GM23338 (cell line): ENCODE measurements around the gene CD93. TPM values are rescaled to one million over a fixed set of nuclear protein-coding genes. Genes with fewer than 3 reads are reported as not detected.

ENCODE experiments used
- ATAC-seq: fragments of 200-7000 bp; cut with Tn5 transposase; 3 replicates; pipeline ENCODE4 v1.9.1; 2020
- DNase-seq: peaks from one replicate; pipeline ENCODE4 v3.0.0-alpha.2; 2015; ENCODE audit warnings: low spot score
- H2AFZ ChIP-seq: fragments of 200-600 bp; sonication (generic); 2 replicates; pipeline ENCODE4 v1.8.0; 2016; ENCODE audit warnings: antibody characterized with exemption, mild to moderate bottlenecking, moderate library complexity
- H3F3A ChIP-seq: fragments of 200-600 bp; sonication (generic); replicated peaks from 2 replicates; pipeline ENCODE4 v1.8.0; 2017; ENCODE audit warnings: antibody characterized with exemption, mixed run types, low read depth
- H3K27ac ChIP-seq: fragments of 200-600 bp; sonication (generic); 2 replicates; pipeline ENCODE4 v1.6.1; 2016; ENCODE audit warnings: low read depth
- H3K27me3 ChIP-seq: fragments of 200-600 bp; sonication (generic); 2 replicates; pipeline ENCODE4 v1.8.0; 2016; ENCODE audit warnings: mild to moderate bottlenecking, mixed run types, moderate library complexity; ENCODE audit not compliant: insufficient read depth
- H3K36me3 ChIP-seq: fragments of 200-600 bp; sonication (generic); 2 replicates; pipeline ENCODE4 v1.8.0; 2016; ENCODE audit warnings: mild to moderate bottlenecking; ENCODE audit not compliant: insufficient read depth
- H3K4me1 ChIP-seq: fragments of 200-600 bp; sonication (generic); 2 replicates; pipeline ENCODE4 v1.8.0; 2016; ENCODE audit warnings: mild to moderate bottlenecking, moderate library complexity; ENCODE audit not compliant: insufficient read depth
- H3K4me2 ChIP-seq: fragments of 200-600 bp; sonication (generic); 2 replicates; pipeline ENCODE4 v1.7.1; 2017; ENCODE audit warnings: mixed run types
- H3K4me3 ChIP-seq: fragments of 200-600 bp; sonication (generic); 2 replicates; pipeline ENCODE4 v1.6.1; 2016; ENCODE audit warnings: mixed run types
- H3K79me2 ChIP-seq: fragments of 200-600 bp; sonication (generic); replicated peaks from 2 replicates; pipeline ENCODE4 v1.8.0; 2017; ENCODE audit warnings: mild to moderate bottlenecking; ENCODE audit not compliant: insufficient read depth
- H3K9me2 ChIP-seq: fragments of 200-600 bp; sonication (generic); 2 replicates; pipeline ENCODE4 v1.8.0; 2017; ENCODE audit not compliant: insufficient read depth
- H4K20me1 ChIP-seq: fragments of 200-600 bp; sonication (generic); replicated peaks from 2 replicates; pipeline ENCODE4 v1.8.0; 2017; ENCODE audit warnings: mild to moderate bottlenecking; ENCODE audit not compliant: insufficient read depth
- H3K27ac Mint-ChIP-seq: 2 replicates; pipeline ENCODE4 v1.8.0; 2020; ENCODE audit warnings: inconsistent platforms, mild to moderate bottlenecking, moderate library complexity, mixed read lengths
- H3K27me3 Mint-ChIP-seq: 3 replicates; pipeline ENCODE4 v1.8.0; 2022; ENCODE audit warnings: low read depth, mild to moderate bottlenecking, moderate library complexity, mixed read lengths, inconsistent platforms; ENCODE audit not compliant: insufficient read depth, poor library complexity
- H3K36me3 Mint-ChIP-seq: 3 replicates; pipeline ENCODE4 v1.8.0; 2021; ENCODE audit warnings: low read depth, mild to moderate bottlenecking, inconsistent platforms, moderate library complexity, mixed read lengths
- H3K4me1 Mint-ChIP-seq: 3 replicates; pipeline ENCODE4 v1.8.0; 2020; ENCODE audit warnings: mild to moderate bottlenecking, inconsistent platforms, mixed read lengths
- H3K4me3 Mint-ChIP-seq: 3 replicates; pipeline ENCODE4 v1.8.0; 2021; ENCODE audit warnings: moderate library complexity, mild to moderate bottlenecking, inconsistent platforms, mixed read lengths
- H3K9me3 Mint-ChIP-seq: 3 replicates; pipeline ENCODE4 v1.8.0; 2020; ENCODE audit warnings: moderate library complexity, mild to moderate bottlenecking, inconsistent platforms, mixed read lengths
- EZH2 ChIP-seq: fragments of 200-600 bp; sonication (generic); IDR thresholded peaks from one replicate; pipeline ENCODE4 v1.8.0; 2017; ENCODE audit warnings: antibody characterized with exemption, mild to moderate bottlenecking, low read depth; ENCODE audit not compliant: unreplicated experiment
- EZH2phosphoT487 ChIP-seq: fragments of 200-600 bp; sonication (generic); IDR thresholded peaks from one replicate; pipeline ENCODE4 v1.8.1; 2018; ENCODE audit warnings: antibody characterized with exemption; ENCODE audit not compliant: unreplicated experiment
- NANOG ChIP-seq: IDR thresholded peaks from 2 replicates; pipeline ENCODE4 v1.6.1; 2016; ENCODE audit warnings: antibody characterized with exemption, borderline replicate concordance
- ZNF114 ChIP-seq: fragments of 250-450 bp; sonication (Bioruptor Pico); IDR thresholded peaks from 2 replicates; pipeline ENCODE4 v1.5.0; 2020; ENCODE audit warnings: mild to moderate bottlenecking, moderate library complexity
- ZNF331 ChIP-seq: fragments of 250-450 bp; sonication (Bioruptor Pico); IDR thresholded peaks from 2 replicates; pipeline ENCODE4 v1.5.0; 2020; ENCODE audit warnings: low read depth, mild to moderate bottlenecking, moderate library complexity
- polyA plus RNA-seq: library from polyadenylated mRNA; unstranded; fragments of >200 nt; fragmentation: Nextera tagmentation; extraction: Ambion mirVana; gene quantifications from 2 replicates; pipeline ENCODE4 v1.2.1, GENCODE V29; 2016
- total RNA-seq: library from RNA; depleted of rRNA; stranded (reverse); fragments of >200 nt; shearing (Covaris generic); gene quantifications from 2 replicates; pipeline ENCODE4 v1.2.3, GENCODE V29; 2014
- TF ChIP-seq, protein P1 (sequence below), 2 experiments: fragments of 200-600 bp in 1 of 2; sonication (generic) in 1 of 2; conservative IDR thresholded peaks; 2 replicates each; pipeline versions ENCODE4 v1.5.1 to v1.6.1; 2016 to 2017; ENCODE audit warnings: antibody characterized with exemption in 2 of 2, low read depth in 2 of 2, mild to moderate bottlenecking in 2 of 2, moderate library complexity in 1 of 2
- TF ChIP-seq, protein P2 (sequence below): IDR thresholded peaks from 2 replicates; pipeline ENCODE4 v1.6.1; 2016; ENCODE audit warnings: antibody characterized with exemption
- TF ChIP-seq, protein P3 (sequence below): fragments of 250-450 bp; sonication (Bioruptor Pico); IDR thresholded peaks from 2 replicates; pipeline ENCODE4 v1.5.0; 2020; ENCODE audit warnings: mild to moderate bottlenecking, moderate library complexity

CD93 gene
- total and polyA plus RNA-seq, 2 experiments from 2014 or later = 0.03 TPM; not detected in 1

DNA sequence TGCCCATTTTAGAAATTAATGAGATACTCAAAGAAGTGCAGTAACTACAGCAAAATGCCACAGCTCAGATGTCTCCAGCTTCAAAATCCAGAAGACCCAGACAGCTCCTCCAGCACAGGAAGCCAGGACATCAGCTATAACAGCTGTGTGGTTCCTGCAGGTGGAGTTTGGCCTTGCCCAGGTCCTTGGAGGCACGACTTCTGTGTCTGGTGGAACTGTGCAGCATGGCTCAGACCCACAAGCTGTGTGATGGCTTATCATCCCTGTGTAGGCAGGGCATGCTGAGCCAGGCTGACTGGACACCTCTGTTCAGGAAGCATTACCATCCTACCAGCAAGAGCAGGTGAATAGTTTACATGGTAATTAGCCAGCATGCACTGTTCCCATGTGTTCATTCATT, 26.5 kb upstream of the CD93 start:
- Histone ChIP-seq H3K9me2 (no peaks in the 10 kb centered on the region), H3K4me3 (no peak overlapping the region), H3F3A (no peaks in the 10 kb centered on the region), H3K36me3 (no peaks in the 10 kb centered on the region), H3K4me1 (no peaks in the 10 kb centered on the region), H3K27ac (no peak overlapping the region), H3K79me2 (no peaks in the 10 kb centered on the region), H4K20me1 (no peaks in the 10 kb centered on the region), H2AFZ (no peak overlapping the region), H3K4me2 (no peak overlapping the region), H3K27me3 (no peaks in the 10 kb centered on the region)
- no peak for TF ChIP-seq EZH2phosphoT487
- no peak for TF ChIP-seq ZNF114 (CRISPR knock-in tag)
- TF ChIP-seq, protein P1, sequence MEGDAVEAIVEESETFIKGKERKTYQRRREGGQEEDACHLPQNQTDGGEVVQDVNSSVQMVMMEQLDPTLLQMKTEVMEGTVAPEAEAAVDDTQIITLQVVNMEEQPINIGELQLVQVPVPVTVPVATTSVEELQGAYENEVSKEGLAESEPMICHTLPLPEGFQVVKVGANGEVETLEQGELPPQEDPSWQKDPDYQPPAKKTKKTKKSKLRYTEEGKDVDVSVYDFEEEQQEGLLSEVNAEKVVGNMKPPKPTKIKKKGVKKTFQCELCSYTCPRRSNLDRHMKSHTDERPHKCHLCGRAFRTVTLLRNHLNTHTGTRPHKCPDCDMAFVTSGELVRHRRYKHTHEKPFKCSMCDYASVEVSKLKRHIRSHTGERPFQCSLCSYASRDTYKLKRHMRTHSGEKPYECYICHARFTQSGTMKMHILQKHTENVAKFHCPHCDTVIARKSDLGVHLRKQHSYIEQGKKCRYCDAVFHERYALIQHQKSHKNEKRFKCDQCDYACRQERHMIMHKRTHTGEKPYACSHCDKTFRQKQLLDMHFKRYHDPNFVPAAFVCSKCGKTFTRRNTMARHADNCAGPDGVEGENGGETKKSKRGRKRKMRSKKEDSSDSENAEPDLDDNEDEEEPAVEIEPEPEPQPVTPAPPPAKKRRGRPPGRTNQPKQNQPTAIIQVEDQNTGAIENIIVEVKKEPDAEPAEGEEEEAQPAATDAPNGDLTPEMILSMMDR (conservative IDR thresholded peaks at IDR 0.05; ENCODE audit: low read depth in 2 of 2) = no peak
- TF ChIP-seq EZH2 = no peak
- no peak for TF ChIP-seq NANOG
- TF ChIP-seq, protein P2, sequence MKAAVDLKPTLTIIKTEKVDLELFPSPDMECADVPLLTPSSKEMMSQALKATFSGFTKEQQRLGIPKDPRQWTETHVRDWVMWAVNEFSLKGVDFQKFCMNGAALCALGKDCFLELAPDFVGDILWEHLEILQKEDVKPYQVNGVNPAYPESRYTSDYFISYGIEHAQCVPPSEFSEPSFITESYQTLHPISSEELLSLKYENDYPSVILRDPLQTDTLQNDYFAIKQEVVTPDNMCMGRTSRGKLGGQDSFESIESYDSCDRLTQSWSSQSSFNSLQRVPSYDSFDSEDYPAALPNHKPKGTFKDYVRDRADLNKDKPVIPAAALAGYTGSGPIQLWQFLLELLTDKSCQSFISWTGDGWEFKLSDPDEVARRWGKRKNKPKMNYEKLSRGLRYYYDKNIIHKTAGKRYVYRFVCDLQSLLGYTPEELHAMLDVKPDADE = no peak
- TF ChIP-seq, protein P3, sequence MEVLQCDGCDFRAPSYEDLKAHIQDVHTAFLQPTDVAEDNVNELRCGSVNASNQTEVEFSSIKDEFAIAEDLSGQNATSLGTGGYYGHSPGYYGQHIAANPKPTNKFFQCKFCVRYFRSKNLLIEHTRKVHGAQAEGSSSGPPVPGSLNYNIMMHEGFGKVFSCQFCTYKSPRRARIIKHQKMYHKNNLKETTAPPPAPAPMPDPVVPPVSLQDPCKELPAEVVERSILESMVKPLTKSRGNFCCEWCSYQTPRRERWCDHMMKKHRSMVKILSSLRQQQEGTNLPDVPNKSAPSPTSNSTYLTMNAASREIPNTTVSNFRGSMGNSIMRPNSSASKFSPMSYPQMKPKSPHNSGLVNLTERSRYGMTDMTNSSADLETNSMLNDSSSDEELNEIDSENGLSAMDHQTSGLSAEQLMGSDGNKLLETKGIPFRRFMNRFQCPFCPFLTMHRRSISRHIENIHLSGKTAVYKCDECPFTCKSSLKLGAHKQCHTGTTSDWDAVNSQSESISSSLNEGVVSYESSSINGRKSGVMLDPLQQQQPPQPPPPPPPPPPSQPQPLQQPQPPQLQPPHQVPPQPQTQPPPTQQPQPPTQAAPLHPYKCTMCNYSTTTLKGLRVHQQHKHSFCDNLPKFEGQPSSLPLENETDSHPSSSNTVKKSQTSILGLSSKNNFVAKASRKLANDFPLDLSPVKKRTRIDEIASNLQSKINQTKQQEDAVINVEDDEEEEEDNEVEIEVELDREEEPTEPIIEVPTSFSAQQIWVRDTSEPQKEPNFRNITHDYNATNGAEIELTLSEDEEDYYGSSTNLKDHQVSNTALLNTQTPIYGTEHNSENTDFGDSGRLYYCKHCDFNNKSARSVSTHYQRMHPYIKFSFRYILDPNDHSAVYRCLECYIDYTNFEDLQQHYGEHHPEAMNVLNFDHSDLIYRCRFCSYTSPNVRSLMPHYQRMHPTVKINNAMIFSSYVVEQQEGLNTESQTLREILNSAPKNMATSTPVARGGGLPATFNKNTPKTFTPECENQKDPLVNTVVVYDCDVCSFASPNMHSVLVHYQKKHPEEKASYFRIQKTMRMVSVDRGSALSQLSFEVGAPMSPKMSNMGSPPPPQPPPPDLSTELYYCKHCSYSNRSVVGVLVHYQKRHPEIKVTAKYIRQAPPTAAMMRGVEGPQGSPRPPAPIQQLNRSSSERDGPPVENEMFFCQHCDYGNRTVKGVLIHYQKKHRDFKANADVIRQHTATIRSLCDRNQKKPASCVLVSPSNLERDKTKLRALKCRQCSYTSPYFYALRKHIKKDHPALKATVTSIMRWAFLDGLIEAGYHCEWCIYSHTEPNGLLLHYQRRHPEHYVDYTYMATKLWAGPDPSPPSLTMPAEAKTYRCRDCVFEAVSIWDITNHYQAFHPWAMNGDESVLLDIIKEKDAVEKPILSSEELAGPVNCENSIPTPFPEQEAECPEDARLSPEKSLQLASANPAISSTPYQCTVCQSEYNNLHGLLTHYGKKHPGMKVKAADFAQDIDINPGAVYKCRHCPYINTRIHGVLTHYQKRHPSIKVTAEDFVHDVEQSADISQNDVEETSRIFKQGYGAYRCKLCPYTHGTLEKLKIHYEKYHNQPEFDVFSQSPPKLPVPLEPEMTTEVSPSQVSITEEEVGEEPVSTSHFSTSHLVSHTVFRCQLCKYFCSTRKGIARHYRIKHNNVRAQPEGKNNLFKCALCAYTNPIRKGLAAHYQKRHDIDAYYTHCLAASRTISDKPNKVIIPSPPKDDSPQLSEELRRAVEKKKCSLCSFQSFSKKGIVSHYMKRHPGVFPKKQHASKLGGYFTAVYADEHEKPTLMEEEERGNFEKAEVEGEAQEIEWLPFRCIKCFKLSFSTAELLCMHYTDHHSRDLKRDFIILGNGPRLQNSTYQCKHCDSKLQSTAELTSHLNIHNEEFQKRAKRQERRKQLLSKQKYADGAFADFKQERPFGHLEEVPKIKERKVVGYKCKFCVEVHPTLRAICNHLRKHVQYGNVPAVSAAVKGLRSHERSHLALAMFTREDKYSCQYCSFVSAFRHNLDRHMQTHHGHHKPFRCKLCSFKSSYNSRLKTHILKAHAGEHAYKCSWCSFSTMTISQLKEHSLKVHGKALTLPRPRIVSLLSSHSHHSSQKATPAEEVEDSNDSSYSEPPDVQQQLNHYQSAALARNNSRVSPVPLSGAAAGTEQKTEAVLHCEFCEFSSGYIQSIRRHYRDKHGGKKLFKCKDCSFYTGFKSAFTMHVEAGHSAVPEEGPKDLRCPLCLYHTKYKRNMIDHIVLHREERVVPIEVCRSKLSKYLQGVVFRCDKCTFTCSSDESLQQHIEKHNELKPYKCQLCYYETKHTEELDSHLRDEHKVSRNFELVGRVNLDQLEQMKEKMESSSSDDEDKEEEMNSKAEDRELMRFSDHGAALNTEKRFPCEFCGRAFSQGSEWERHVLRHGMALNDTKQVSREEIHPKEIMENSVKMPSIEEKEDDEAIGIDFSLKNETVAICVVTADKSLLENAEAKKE (CRISPR knock-in tag) = no peak
- no peak for TF ChIP-seq ZNF331
- Mint-ChIP-seq H3K4me3 (no peak overlapping the region), H3K27ac (no peak overlapping the region), H3K9me3 (no peaks in the 10 kb centered on the region), H3K36me3 (no peaks in the 10 kb centered on the region), H3K4me1 (no peaks in the 10 kb centered on the region), H3K27me3 (peaks cover 4% of the 10 kb centered on the region)
- DNase-seq (no peak), ATAC-seq (no peak)
